Endothelial cell of umbilical vein (primary cell): ENCODE measurements around the gene XPOT. TPM values are rescaled to one million over a fixed set of nuclear protein-coding genes. Genes with fewer than 3 reads are reported as not detected.

Experiments
- BruUV-seq: library from RNA; stranded (reverse); fragments of 400-500 nt; replicated peaks from 2 replicates; lab custom pipeline; 2021; lab: Mats Ljungman, UMichigan
- CTCF ChIA-PET: fragments of 300-600, 350-600 bp; sonication (Branson Sonifier 250); formaldehyde crosslinking; loops from one replicate; lab custom pipeline; 2021; ENCODE audit warnings: antibody characterized with exemption, inconsistent platforms; lab: Charles Lee
- POLR2A ChIA-PET: fragments of 300-600, 350-600 bp; sonication (Branson Sonifier 250); formaldehyde crosslinking; loops from one replicate; lab custom pipeline; 2021; ENCODE audit warnings: antibody characterized with exemption, inconsistent platforms; lab: Charles Lee
- DNase-seq: peaks from one replicate; pipeline ENCODE4 v3.0.0-alpha.2; 2011; ENCODE audit warnings: low read depth, low spot score
- FAIRE-seq: peaks from 2 replicates; lab custom pipeline; 2011; peaks lifted over from hg19 to GRCh38; lab: Jason Lieb, UNC
- H2AFZ ChIP-seq: 2 replicates; pipeline ENCODE4 v1.6.0; 2012; ENCODE audit warnings: low read depth, low read length, control low read depth, inconsistent platforms
- H3K27ac ChIP-seq: 2 replicates; pipeline ENCODE4 v1.5.1; 2011; ENCODE audit warnings: low read depth, mild to moderate bottlenecking, control low read depth, low read length, moderate library complexity; ENCODE audit not compliant: insufficient read depth
- H3K27me3 ChIP-seq, 2 experiments: 2 replicates each; pipeline versions ENCODE4 v1.6.0 to v1.6.1; 2011; ENCODE audit warnings: low read length in 2 of 2, mixed read lengths in 1 of 2; ENCODE audit not compliant: control insufficient read depth in 2 of 2, insufficient read depth in 2 of 2
- H3K36me3 ChIP-seq, 2 experiments: 2 replicates in 1 of 2; 3 replicates in 1 of 2; pipeline ENCODE4 v1.5.1; 2011; ENCODE audit warnings: low read length in 2 of 2, mild to moderate bottlenecking in 1 of 2, moderate library complexity in 1 of 2; ENCODE audit not compliant: control insufficient read depth in 2 of 2, insufficient read depth in 2 of 2; ENCODE audit errors: extremely low read depth in 1 of 2
- H3K4me1 ChIP-seq: 3 replicates; pipeline ENCODE4 v1.5.1; 2011; ENCODE audit warnings: mild to moderate bottlenecking, low read length; ENCODE audit not compliant: control insufficient read depth, insufficient read depth; ENCODE audit errors: extremely low read depth
- H3K4me2 ChIP-seq: 2 replicates; pipeline ENCODE4 v1.6.1; 2011; ENCODE audit warnings: low read length, control low read depth, mixed read lengths; ENCODE audit not compliant: insufficient read depth
- H3K4me3 ChIP-seq, 3 experiments: fragments of 200-600 bp in 1 of 3; sonication (generic), shearing (Covaris generic) in 1 of 3; replicated peaks in 1 of 3; 2 replicates each; pipeline ENCODE4 v1.5.1; 2011 to 2016; ENCODE audit warnings: control low read depth in 3 of 3, low read length in 3 of 3, mild to moderate bottlenecking in 2 of 3, inconsistent platforms in 1 of 3, low read depth in 1 of 3, moderate library complexity in 1 of 3; ENCODE audit not compliant: insufficient read depth in 1 of 3
- H3K79me2 ChIP-seq: 2 replicates; pipeline ENCODE4 v1.6.0; 2012; ENCODE audit warnings: low read length, inconsistent platforms; ENCODE audit not compliant: control insufficient read depth, insufficient read depth
- H3K9ac ChIP-seq: replicated peaks from 2 replicates; pipeline ENCODE3; 2011; ENCODE audit warnings: low read length, control low read depth; ENCODE audit not compliant: insufficient read depth; ENCODE audit errors: extremely low read depth
- H3K9me1 ChIP-seq: replicated peaks from 3 replicates; pipeline ENCODE4 v1.6.0; 2011; ENCODE audit warnings: mild to moderate bottlenecking, low read length; ENCODE audit not compliant: control insufficient read depth, insufficient read depth; ENCODE audit errors: extremely low read depth
- H3K9me3 ChIP-seq: replicated peaks from 2 replicates; pipeline ENCODE4 v1.5.1; 2012; ENCODE audit warnings: low read length, inconsistent platforms; ENCODE audit not compliant: control insufficient read depth, insufficient read depth
- H4K20me1 ChIP-seq: replicated peaks from 2 replicates; pipeline ENCODE3; 2011; ENCODE audit warnings: mild to moderate bottlenecking, low read length; ENCODE audit not compliant: control insufficient read depth, insufficient read depth; ENCODE audit errors: extremely low read depth
- EZH2 ChIP-seq: IDR thresholded peaks from 2 replicates; pipeline ENCODE4 v1.6.1; 2012; ENCODE audit warnings: borderline replicate concordance, low read depth, mild to moderate bottlenecking, moderate library complexity, low read length, inconsistent platforms; ENCODE audit not compliant: severe bottlenecking
- FOS ChIP-seq: IDR thresholded peaks from 2 replicates; pipeline ENCODE4 v1.6.1; 2011; ENCODE audit warnings: mild to moderate bottlenecking, low read length, moderate library complexity, borderline replicate concordance; ENCODE audit not compliant: insufficient read depth
- GATA2 ChIP-seq: IDR thresholded peaks from 2 replicates; pipeline ENCODE4 v1.7.0; 2011; ENCODE audit warnings: low read depth, mild to moderate bottlenecking, moderate library complexity, mixed read lengths, low read length; ENCODE audit not compliant: insufficient read length, insufficient read depth
- JUN ChIP-seq: IDR thresholded peaks from 2 replicates; pipeline ENCODE4 v1.6.1; 2011; ENCODE audit warnings: borderline replicate concordance, low read depth; ENCODE audit not compliant: insufficient read length, insufficient read depth
- MYC ChIP-seq: IDR thresholded peaks from one replicate; pipeline ENCODE4 v1.6.1; 2011; ENCODE audit warnings: mild to moderate bottlenecking, low read depth, low read length
- POLR2A ChIP-seq: IDR thresholded peaks from 2 replicates; pipeline ENCODE4 v1.6.1; 2012; ENCODE audit warnings: low read depth, mild to moderate bottlenecking, control low read depth, low read length
- POLR2AphosphoS5 ChIP-seq: IDR thresholded peaks from 2 replicates; pipeline ENCODE4 v1.6.1; 2012; ENCODE audit warnings: low read depth, mild to moderate bottlenecking, control low read depth, low read length, moderate library complexity; ENCODE audit not compliant: insufficient read depth
- dilution Hi-C: fragments of 300-500 bp; cut with MboI; formaldehyde crosslinking; loops from one replicate; pipeline ENCODE4 v1.15.0; 2019; ENCODE audit warnings: low sequenced_read_pairs; ENCODE audit not compliant: extremely low pct_ligation_motif_present
- intact Hi-C: fragments of 100-400 bp; cut with micrococcal nuclease; formaldehyde crosslinking; loops from one replicate; pipeline ENCODE4 v1.10.0; 2022
- polyA plus RNA-seq, 4 experiments: library from polyadenylated mRNA; depleted of rRNA in 3 of 4; stranded (reverse) in 3 of 4; unstranded in 1 of 4; fragments of >200 nt; gene quantifications; 2 replicates each; pipeline versions ENCODE4 v1.2.1 to v1.2.3, GENCODE V29; 2011 to 2012; ENCODE audit warnings: missing spikeins in 1 of 4
- total RNA-seq: library from RNA; stranded (reverse); gene quantifications from 2 replicates; pipeline ENCODE4 v1.2.3, GENCODE V29; 2021
- TF ChIP-seq, protein P1 (sequence below): IDR thresholded peaks from 2 replicates; pipeline ENCODE4 v1.6.1; 2011; ENCODE audit not compliant: insufficient read depth, insufficient read length
- TF ChIP-seq, protein P2 (sequence below), 2 donors: IDR thresholded peaks; 1 replicate in 1 of 2; 2 replicates in 1 of 2; pipeline ENCODE4 v1.5.1; 2011; ENCODE audit warnings: low read length in 2 of 2, mild to moderate bottlenecking in 2 of 2, moderate library complexity in 2 of 2, control low read depth in 1 of 2, inconsistent platforms in 1 of 2, low read depth in 1 of 2; ENCODE audit not compliant: insufficient read depth in 1 of 2; ENCODE audit errors: extremely low read depth in 1 of 2

Gene XPOT
- total and polyA plus RNA-seq, 2 donors (not counting 3 experiments of a cell fraction or from before 2014, with no cell fraction given), result 21.9 to 88.9 TPM

DNA sequence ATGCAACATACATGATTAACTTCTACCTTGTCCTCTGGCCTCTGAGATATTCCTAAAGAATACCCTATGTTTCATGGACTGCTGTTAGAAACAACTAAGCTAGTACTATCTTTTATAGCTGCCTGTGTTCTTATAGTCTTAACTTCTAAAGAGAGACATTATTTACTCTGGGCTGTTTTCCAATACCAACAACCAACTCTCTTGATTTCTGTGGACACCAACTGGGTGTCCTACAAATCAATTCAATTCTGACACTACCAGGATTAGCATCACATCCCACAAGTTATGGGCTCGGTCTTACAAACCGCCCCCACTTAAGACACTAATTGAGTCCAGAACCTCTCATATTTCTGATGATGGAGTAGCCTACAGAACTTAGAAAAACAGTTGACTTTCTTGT is 8.3 kb downstream of the XPOT start:
- Histone ChIP-seq H3K27ac (no peak overlapping the region), H3K27me3 (no peaks in the 10 kb centered on the region), H3K36me3 (peaks cover 18 to 28% of the 10 kb centered on the region in 2 experiments), H3K9me3 (no peaks in the 10 kb centered on the region), H2AFZ (no peak overlapping the region), H3K79me2 (peaks cover 32% of the 10 kb centered on the region), H3K4me2 (no peak overlapping the region), H3K4me1 (no peaks in the 10 kb centered on the region), H4K20me1 (no peaks in the 10 kb centered on the region), H3K9ac (no peak overlapping the region), H3K4me3 (no peak overlapping the region), H3K9me1 (no peaks in the 10 kb centered on the region)
- POLR2A ChIA-PET, result no interaction called here
- dilution Hi-C loops, result no loop called here
- DNase-seq (no peak), FAIRE-seq (no peak)
- TF ChIP-seq FOS, result no peak
- no peak for TF ChIP-seq POLR2AphosphoS5
- TF ChIP-seq, protein P1, sequence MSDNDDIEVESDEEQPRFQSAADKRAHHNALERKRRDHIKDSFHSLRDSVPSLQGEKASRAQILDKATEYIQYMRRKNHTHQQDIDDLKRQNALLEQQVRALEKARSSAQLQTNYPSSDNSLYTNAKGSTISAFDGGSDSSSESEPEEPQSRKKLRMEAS, result no peak
- no peak for TF ChIP-seq JUN
- no peak for TF ChIP-seq POLR2A
- TF ChIP-seq GATA2, result no peak
- TF ChIP-seq, protein P2, sequence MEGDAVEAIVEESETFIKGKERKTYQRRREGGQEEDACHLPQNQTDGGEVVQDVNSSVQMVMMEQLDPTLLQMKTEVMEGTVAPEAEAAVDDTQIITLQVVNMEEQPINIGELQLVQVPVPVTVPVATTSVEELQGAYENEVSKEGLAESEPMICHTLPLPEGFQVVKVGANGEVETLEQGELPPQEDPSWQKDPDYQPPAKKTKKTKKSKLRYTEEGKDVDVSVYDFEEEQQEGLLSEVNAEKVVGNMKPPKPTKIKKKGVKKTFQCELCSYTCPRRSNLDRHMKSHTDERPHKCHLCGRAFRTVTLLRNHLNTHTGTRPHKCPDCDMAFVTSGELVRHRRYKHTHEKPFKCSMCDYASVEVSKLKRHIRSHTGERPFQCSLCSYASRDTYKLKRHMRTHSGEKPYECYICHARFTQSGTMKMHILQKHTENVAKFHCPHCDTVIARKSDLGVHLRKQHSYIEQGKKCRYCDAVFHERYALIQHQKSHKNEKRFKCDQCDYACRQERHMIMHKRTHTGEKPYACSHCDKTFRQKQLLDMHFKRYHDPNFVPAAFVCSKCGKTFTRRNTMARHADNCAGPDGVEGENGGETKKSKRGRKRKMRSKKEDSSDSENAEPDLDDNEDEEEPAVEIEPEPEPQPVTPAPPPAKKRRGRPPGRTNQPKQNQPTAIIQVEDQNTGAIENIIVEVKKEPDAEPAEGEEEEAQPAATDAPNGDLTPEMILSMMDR (IDR thresholded peaks at IDR 0.05; ENCODE audit: extremely low read depth in 1 of 2, insufficient read depth in 1 of 2, low read depth in 1 of 2, low read length in 2 of 2), result no peak
- no peak for TF ChIP-seq EZH2
- no peak for TF ChIP-seq MYC
- CTCF ChIA-PET, result no interaction called here
- BruUV-seq, result no TSS peak
- intact Hi-C loops, result no loop called here
